GM19467 (cell line): ENCODE results near the gene NECTIN1.

Experiments
- ATAC-seq: cut with Tn5 transposase; IDR thresholded peaks from one replicate; pipeline ENCODE4 v1.9.1; 2021; ENCODE audit warnings: mild to moderate bottlenecking, moderate library complexity; ENCODE audit not compliant: unreplicated experiment

NECTIN1 gene

DNA sequence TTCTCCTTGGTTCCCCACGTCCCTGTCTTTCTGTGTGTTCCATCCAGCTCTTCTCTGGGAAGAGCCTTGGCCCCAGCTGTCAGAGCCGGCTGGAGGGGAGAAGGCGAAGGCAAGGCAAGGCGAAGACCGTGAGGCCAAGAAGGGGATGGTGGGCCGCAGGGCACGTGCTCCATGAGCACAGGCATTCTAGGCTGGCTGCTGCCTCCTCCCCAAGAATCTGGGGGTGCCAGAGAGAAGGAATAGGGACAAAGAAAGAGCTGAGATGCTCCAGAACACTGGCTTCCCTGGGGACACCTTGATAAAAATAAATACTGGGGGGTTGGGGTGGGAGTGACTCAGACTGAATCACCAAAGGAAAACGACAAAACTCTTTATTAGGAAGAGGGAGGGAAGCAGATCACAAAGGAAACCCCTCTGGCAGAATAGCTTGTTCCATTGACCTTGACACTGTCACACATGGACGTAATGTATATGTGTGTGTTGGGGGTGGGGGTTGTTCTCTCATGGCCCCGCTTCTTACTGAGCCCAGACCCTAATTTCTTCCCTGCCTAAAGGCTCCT lies 52.5 kb downstream of the NECTIN1 start:
- no peak for ATAC-seq

- peak; percentile 67 for ATAC-seq
Measured at GRCh38 chr11:119673759-119674336, 55.2 kb downstream of the NECTIN1 start.

GRCh38 chr11:119673052-119673758 lies 55.8 kb downstream of the NECTIN1 start:
- no peak for ATAC-seq

DNA sequence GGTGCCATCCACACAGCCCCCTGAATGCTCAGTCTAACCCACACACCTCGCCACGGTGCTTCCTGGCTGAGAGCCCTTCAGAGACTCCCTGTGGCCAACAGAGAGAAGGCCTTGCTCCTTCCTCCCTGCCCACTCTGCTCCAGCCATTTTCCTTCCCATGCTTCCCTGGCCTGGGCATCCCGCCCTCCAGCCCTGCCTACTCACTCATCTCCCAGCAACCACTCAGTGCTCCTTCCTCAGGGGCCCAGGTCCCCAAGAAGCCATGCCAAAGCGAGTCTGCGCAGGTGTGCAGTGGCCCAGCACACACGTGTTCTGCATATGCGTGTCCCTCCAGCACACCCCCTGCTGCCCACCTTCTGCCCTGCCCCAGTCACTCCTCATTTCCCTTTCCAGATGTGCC lies 56.4 kb downstream of the NECTIN1 start:
- ATAC-seq = no peak

DNA sequence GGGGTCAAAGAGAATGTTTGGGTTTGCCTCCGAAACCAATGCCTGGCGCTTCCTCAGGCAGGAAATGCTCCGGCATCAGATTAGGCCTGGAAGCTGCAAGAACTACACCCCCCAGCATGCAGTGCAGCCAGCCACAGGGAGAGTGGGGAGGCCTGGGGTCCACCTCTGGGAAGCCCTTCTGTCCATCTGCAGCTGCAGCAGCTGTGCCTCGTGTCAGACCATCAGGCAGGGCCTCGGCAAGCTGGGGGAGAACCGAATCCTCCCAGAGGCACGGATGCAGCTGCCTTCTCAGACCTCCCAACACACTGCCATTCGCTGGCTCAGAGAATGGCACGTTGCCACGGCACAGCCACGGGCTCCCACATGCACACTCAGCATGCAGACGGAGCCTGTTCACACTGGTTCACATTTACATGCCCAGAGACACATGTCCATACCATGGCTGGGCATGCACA lies 57.4 kb downstream of the NECTIN1 start:
- no peak for ATAC-seq

DNA sequence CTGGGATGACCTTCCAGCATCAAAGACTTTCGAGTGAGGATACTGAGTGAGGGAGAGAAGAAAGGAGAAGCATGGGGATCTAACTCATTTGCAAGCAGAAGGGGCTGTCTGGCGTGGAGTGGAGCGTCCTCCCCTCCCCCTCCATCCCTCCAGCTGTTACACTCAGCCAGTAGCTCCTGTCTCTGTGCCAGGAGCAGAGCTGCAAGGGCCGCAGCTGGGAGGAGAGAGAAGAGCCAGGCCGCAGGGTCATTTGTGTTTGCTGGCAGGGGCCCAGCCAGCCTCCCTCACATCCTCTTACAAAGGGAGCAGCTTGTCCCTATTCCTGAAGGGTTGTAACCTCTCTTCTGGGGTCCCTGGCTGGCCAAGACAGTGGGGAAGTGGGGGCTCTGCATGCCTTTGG lies 57.9 kb downstream of the NECTIN1 start:
- ATAC-seq = no peak

GRCh38 chr11:119669487-119669886 lies 59.5 kb downstream of the NECTIN1 start:
- no peak for ATAC-seq

GRCh38 chr11:119668676-119669075 lies 60.3 kb downstream of the NECTIN1 start:
- no peak for ATAC-seq

GRCh38 chr11:119666463-119667131 lies 62.4 kb downstream of the NECTIN1 start:
- peak; percentile 64 for ATAC-seq

DNA sequence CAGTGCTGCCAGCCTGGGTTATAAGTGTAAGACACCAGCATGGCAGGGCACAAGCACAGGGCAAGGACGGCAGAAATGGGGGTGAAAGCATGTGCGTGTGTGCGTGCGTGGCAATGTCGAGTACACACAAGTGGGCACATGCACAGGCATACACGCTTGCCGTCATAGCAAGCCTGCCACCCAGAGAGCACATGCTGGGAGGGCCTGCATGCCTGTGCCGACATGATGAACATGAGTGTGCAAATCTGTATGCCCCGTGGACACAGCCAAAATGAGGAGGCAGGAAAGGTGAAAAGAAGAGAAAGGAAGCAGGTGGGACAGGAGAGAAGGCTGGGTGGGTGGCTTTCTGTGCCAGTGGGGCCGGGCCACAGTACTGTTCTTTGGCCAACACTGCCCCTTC lies 62.9 kb downstream of the NECTIN1 start:
- no peak for ATAC-seq

- ATAC-seq = no peak
Measured at GRCh38 chr11:119664701-119665420, 64.1 kb downstream of the NECTIN1 start.

DNA sequence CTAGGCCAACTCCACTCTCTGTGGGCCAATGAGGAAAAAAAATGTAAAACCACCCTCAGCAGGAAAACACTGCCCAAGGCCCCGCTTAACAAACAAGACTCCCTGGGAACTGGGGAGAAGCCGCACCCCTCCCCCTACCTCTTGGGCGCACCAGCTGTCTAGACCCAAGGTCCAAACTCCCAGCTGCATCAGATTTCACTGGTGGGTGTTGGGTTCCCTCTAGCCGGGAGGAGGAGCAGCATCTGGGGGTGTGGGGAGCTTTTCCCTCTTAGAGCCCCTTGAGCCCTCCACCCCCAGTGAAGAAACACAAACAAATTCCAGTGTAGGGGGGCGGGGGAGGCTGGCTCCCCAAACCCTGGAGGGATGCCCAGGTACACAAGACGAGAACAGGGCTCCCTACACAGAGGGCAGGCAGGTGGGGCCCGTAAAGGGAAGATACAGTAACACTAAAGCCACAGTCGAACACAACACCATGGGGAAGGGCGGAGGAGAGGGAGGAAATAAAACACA lies 64.9 kb downstream of the NECTIN1 start:
- no peak for ATAC-seq

DNA sequence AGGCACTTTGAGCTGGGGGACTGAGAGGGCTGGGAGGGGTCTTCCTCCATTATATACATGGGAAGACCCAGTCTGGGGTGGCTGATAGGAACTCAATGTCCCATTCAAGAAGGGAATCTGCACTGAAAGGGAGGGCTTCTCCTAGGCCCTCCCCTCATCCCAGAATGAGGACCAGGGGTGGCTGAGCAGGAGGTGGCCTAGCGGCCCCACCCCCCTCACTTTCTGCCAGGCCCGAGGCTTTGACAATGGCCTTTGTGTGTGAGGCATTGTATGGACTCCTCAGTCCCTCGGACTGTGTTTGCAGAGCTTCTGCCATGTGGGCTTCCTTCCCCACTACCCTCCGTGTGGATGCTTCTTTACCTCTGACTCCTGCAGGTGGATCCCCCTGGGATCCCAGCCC lies 65.7 kb downstream of the NECTIN1 start:
- no peak for ATAC-seq

- no peak for ATAC-seq
Measured at GRCh38 chr11:119661226-119661625, 67.8 kb downstream of the NECTIN1 start.

GRCh38 chr11:119659971-119660723 lies 68.9 kb downstream of the NECTIN1 start:
- no peak for ATAC-seq

GRCh38 chr11:119652907-119653659 lies 75.9 kb downstream of the NECTIN1 start:
- ATAC-seq = no peak

- ATAC-seq = no peak
Measured at GRCh38 chr11:119651802-119652584, 77.0 kb downstream of the NECTIN1 start.

DNA sequence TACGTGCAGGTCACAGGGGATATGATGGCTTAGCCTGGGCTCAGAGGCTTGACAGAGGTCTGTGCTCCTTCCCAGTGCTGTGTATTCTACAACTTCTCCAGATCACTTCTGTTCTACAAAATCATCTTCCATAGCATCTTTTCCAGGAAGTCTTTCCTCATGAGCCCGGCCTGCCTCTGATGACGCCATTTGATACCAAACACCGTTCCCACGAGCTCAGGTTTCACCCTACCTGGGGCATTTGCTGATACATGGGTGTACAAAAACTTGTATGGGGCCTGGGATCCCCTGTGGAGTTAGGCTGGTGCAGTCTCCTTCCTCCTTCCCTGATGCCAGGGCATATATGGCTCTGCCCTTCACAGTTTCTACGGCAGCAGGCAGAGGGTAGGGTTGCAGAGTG lies 78.7 kb downstream of the NECTIN1 start:
- no peak for ATAC-seq

GRCh38 chr11:119647254-119647653 lies 81.7 kb downstream of the NECTIN1 start:
- no peak for ATAC-seq
